ENCODE results near the gene FASN. TPM values are rescaled to one million over a fixed set of nuclear protein-coding genes. Genes with fewer than 3 reads are reported as not detected.
A peak's percentile ranks its signal among the peaks of the same experiment; 100 is the strongest.
"Not testable (repeated sequence)": the region's sequence is repeated elsewhere in the genome, so short reads cannot be mapped to it uniquely, and the experiment has no call there.

Gene FASN
- total RNA-seq, 2 experiments from 2014 or later: 209 to 212 TPM

DNA sequence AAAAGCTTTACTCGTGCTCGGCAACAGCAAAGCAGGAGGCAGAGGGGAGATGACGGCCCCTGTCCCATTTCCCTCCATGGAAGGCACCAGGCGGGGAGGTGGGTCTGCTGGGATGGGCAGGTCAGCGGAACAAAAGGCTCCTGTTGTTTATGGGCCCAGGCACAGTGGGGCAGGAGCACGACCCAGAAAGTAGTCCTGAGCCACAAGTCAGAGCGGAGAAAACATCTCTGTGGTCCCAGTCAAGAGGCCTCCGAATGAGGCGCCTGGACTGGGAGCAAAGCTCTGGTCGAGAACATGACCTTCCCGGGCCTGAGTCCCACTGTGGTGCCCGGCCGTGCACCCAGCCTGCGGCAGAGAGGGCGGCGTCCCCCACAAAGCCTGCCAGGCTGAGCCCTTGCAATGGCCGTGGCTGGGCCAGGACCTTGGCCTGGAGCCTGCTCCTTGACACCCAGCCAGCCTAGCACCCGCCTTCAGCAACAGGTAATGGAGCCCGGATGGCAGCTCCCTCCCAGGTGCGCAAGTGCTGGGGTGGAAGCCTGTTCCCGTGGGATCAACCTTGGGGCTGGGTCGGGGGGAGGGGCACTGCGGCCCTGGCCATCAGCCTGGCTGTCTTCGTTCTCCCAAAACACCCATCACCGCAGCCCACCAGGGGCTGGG lies 50.0 kb downstream of the FASN start:
- POLR2A ChIA-PET: no interaction called here
- no peak for DNase-seq
- peaks cover 13% of the 10 kb centered on the region for H3K4me1 Mint-ChIP-seq (ENCODE audit: low read depth)
- H3K27ac Mint-ChIP-seq: no peak overlapping the region
- H3K9me3 Mint-ChIP-seq: no peaks in the 10 kb centered on the region
- CTCF ChIA-PET: interaction anchor here (1.1 kb wide), 1 partner anchor 17 kb away, joined by 3 read pairs; no protein-coding TSS in a partner anchor
- H3K4me3 Mint-ChIP-seq: no peak overlapping the region
- intact Hi-C loops (cut with micrococcal nuclease): no loop called here
- H3K27me3 Mint-ChIP-seq: no peaks in the 10 kb centered on the region
- peaks cover 2% of the 10 kb centered on the region for H3K36me3 Mint-ChIP-seq

DNA sequence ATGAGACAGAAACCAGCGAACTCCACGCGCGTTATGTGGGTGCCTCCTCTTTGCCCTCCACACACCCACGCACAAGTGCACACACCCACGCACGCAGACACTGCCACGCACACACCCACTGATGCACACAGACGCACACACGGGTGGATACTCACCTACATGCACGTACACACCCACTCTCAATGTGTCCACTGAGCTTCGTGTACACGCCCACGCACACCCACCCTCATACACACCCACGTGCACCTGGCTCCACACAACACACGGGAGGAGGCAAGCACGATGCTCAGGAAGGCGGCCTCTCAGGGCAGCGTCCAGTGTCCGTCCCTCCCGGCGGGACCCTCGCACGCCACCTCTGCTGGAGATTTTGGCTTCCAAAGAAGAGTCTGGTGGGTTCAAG lies 50.7 kb downstream of the FASN start:
- DNase-seq: no peak
- peaks cover 10% of the 10 kb centered on the region for H3K4me1 Mint-ChIP-seq (ENCODE audit: low read depth)
- POLR2A ChIA-PET: no interaction called here
- intact Hi-C loops (cut with micrococcal nuclease): no loop called here
- no peaks in the 10 kb centered on the region for H3K9me3 Mint-ChIP-seq
- H3K27ac Mint-ChIP-seq: no peak overlapping the region
- CTCF ChIA-PET: no interaction called here
- H3K27me3 Mint-ChIP-seq: no peaks in the 10 kb centered on the region
- peaks cover 2% of the 10 kb centered on the region for H3K36me3 Mint-ChIP-seq
- H3K4me3 Mint-ChIP-seq: no peak overlapping the region

DNA sequence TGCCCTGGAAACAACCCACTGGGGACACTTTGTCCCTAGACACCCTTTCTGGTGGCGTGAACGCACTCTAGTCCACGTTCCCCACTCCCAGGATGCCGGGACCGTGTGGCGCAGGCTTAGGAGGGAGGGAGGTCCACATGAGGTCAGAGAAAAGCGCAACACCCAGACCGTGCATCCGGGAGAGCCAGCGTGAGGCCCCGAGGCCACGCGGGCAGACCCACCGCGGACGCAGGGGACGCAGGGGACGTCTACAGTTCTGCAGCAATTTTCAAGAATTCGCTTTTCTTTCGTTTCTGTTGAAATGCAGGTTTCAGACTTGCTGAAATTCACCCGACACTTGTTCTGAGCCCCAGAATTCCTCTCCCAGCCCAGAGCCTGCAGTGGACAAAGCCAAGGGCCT lies 51.1 kb downstream of the FASN start:
- no peaks in the 10 kb centered on the region for H3K9me3 Mint-ChIP-seq
- no peaks in the 10 kb centered on the region for H3K27me3 Mint-ChIP-seq
- ChIA-PET POLR2A (no interaction called here), CTCF (no interaction called here)
- intact Hi-C loops (cut with micrococcal nuclease): no loop called here
- no peak overlapping the region for H3K27ac Mint-ChIP-seq
- DNase-seq: no peak
- H3K4me1 Mint-ChIP-seq (ENCODE audit: low read depth): peaks cover 10% of the 10 kb centered on the region
- no peak overlapping the region for H3K4me3 Mint-ChIP-seq
- peaks cover 2% of the 10 kb centered on the region for H3K36me3 Mint-ChIP-seq

- POLR2A ChIA-PET: no interaction called here
Measured at GRCh38 chr17:82045936-82046484, 52.0 kb downstream of the FASN start.

DNA sequence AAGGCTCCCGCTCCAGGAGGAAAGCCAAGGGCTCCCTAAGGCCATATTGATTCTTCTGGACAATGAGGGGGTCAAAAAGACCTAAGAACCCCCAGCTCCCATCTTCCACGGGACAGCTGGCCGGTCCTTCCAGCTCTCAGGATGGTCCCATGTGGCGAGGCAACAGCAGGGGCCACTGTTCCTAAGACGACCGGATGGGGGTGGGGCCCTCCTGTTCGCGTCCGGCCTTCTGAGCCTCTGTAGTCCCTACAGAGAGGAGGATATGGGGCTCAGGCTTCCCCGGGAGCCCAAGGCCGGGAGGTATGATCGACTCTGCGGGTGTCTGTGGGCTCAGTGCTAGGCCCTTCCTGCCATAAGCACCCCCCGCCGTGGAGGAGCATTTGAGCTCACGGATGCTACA lies 54.5 kb downstream of the FASN start:
- DNase-seq: no peak
- no peaks in the 10 kb centered on the region for H3K36me3 Mint-ChIP-seq
- no peaks in the 10 kb centered on the region for H3K27me3 Mint-ChIP-seq
- H3K9me3 Mint-ChIP-seq: no peaks in the 10 kb centered on the region
- ChIA-PET POLR2A (interaction anchor here (0.9 kb wide), 1 partner anchor 13 kb away, joined by 3 read pairs; no protein-coding TSS in a partner anchor), CTCF (no interaction called here)
- intact Hi-C loops (cut with micrococcal nuclease): no loop called here
- peaks cover 2% of the 10 kb centered on the region for H3K4me1 Mint-ChIP-seq (ENCODE audit: low read depth)
- no peak overlapping the region for H3K4me3 Mint-ChIP-seq
- H3K27ac Mint-ChIP-seq: no peak overlapping the region

More at GRCh38 chr17:82045936-82046484, 52.0 kb downstream of the FASN start:
- intact Hi-C loops (cut with micrococcal nuclease): no loop called here
- H3K27ac Mint-ChIP-seq: no peak overlapping the region
- peaks cover 2% of the 10 kb centered on the region for H3K36me3 Mint-ChIP-seq
- H3K4me1 Mint-ChIP-seq (ENCODE audit: low read depth): peaks cover 10% of the 10 kb centered on the region
- no peak overlapping the region for H3K4me3 Mint-ChIP-seq
- no peaks in the 10 kb centered on the region for H3K27me3 Mint-ChIP-seq
- CTCF ChIA-PET: no interaction called here
- DNase-seq: no peak
- H3K9me3 Mint-ChIP-seq: no peaks in the 10 kb centered on the region

DNA sequence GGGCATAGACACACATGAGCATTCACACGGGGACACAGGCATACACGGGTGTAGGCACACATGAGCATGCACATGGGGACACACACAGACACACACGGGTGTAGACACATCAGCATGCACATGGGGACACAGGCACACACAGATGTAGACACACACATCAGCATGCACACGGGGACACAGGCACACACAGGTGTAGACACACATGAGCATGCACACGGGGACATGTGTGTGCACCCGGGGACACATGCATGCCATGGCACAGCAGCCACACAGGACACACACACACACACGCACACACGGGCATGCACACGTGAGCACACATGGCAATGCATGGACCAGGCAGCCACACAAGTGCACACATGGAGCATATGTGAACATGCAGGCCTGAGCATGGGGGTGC lies 55.4 kb downstream of the FASN start:
- no peaks in the 10 kb centered on the region for H3K9me3 Mint-ChIP-seq
- no peak for DNase-seq
- ChIA-PET POLR2A (interaction anchor here (0.9 kb wide), 1 partner anchor 12 kb away, joined by 3 read pairs; no protein-coding TSS in a partner anchor), CTCF (no interaction called here)
- H3K4me3 Mint-ChIP-seq: no peak overlapping the region
- H3K27ac Mint-ChIP-seq: no peak overlapping the region
- no peaks in the 10 kb centered on the region for H3K36me3 Mint-ChIP-seq
- H3K4me1 Mint-ChIP-seq (ENCODE audit: low read depth): peaks cover 7% of the 10 kb centered on the region
- intact Hi-C loops (cut with micrococcal nuclease): no loop called here
- no peaks in the 10 kb centered on the region for H3K27me3 Mint-ChIP-seq

DNA sequence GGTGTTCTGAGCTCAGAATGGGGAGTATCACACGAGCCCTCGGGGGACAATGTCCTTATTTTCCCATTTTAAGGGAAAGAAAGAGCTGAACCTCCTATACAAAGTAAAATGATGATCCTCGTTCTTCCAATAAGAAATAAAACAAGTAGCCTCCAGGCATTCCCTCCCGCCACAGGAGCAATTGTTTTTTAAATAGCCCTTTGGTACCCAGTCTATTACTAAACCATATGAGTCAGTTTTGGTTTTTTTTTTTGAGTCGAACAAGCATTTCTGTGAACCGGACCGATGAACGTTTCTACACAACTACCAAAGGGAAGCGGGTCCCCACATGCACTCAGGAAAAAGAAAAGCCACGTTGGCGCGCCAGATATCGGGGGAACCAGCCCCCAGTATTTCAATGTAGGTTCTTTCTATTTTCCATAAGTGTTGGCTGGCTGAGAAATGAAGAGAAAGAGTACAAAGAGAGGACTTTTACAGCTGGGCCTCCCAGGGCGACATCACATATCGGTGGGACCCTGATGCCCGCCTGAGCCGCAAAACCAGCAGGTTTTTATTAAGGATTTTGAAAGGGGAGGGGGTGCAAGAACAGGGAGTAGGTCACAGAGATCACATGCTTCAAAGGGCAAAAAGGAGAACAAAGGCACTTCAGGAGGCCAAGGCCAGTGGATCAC lies 56.8 kb downstream of the FASN start:
- H3K27me3 Mint-ChIP-seq: no peaks in the 10 kb centered on the region
- DNase-seq: no peak
- no peak overlapping the region for H3K4me3 Mint-ChIP-seq
- POLR2A ChIA-PET: no interaction called here
- H3K27ac Mint-ChIP-seq: no peak overlapping the region
- H3K36me3 Mint-ChIP-seq: no peaks in the 10 kb centered on the region
- intact Hi-C loops (cut with micrococcal nuclease): no loop called here
- H3K4me1 Mint-ChIP-seq (ENCODE audit: low read depth): peaks cover 13% of the 10 kb centered on the region
- CTCF ChIA-PET: interaction anchor here (0.7 to 1.2 kb wide), 2 partner anchors 11 kb away, joined by 3 read pairs; no protein-coding TSS in a partner anchor
- H3K9me3 Mint-ChIP-seq: no peaks in the 10 kb centered on the region

DNA sequence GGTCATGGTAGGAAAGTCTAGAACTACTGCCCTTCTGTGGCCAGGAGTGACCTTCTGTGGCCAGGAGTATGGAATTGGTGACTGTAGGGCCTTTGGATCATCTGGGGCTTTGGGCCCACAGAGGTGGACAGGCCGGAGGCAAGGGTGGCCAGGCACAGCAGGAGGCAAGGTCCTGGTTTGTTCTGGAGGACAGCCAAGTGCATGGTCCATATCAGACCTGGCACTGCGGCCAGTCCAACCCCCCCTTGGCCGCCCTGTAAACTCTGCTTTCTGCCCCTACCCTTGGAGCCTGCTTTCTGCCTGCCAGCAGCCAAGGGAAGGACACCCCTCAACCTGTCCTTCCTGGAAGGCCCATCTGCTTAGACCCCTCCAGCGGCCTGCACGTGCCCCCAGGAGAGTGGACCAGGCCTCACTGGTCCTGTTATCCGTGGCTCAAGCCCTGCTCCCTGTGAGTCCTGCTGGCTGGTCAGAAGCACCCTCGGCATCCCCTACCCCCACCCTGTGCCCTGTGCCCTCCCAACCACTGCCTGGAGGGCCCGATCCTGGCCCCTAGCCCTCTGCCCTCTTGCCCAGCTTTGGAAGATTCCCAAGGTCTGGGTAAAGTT lies 58.2 kb downstream of the FASN start:
- H3K36me3 Mint-ChIP-seq: peaks cover 6% of the 10 kb centered on the region
- intact Hi-C loops (cut with micrococcal nuclease): loop anchor here (10.0 kb wide), 1 partner anchor 375 kb away; the partner anchor contains the start of genes HEXD and OGFOD3
- no peaks in the 10 kb centered on the region for H3K27me3 Mint-ChIP-seq
- DNase-seq: no peak
- peaks cover 18% of the 10 kb centered on the region for H3K4me1 Mint-ChIP-seq (ENCODE audit: low read depth)
- ChIA-PET POLR2A (no interaction called here), CTCF (interaction anchor here (1.1 to 2.8 kb wide), 2 partner anchors 80 to 166 kb away, joined by 3 to 21 read pairs; no protein-coding TSS in a partner anchor)
- no peak overlapping the region for H3K4me3 Mint-ChIP-seq
- H3K27ac Mint-ChIP-seq: no peak overlapping the region
- H3K9me3 Mint-ChIP-seq: no peaks in the 10 kb centered on the region

DNA sequence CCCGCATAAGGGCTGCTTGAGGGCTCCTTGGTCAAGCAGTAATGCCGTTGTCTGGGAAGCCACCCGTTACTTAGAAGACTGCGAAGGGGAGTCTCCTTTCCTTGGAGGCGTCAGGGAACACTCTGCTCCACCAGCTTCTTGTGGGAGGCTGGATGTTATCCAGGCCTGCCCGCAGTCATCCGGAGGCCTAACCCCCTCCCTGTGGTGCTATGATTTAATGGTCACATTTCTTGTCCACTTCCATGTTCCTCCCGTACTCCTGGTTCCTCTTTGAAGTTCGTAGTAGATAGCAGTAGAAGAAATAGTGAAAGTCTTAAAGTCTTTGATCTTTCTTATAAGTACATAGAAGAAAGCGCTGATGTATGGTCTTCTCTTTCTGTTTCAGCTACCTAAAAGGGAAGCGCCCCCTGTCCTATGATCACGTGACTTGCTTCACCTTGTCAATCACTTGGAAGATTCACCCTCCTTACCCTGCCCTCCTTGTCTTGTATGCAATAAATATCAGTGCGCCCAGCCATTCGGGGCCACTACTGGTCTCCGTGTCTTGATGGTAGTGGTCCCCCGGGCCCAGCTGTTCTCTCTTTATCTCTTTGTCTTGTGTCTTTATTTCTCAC lies 59.1 kb downstream of the FASN start:
- POLR2A ChIA-PET: interaction anchor here (0.6 kb wide), 1 partner anchor 78 kb away, joined by 3 read pairs; the partner anchor contains the start of gene NOTUM
- not testable (repeated sequence) for H3K9me3 Mint-ChIP-seq, H3K27ac Mint-ChIP-seq, DNase-seq, H3K4me3 Mint-ChIP-seq, H3K27me3 Mint-ChIP-seq, H3K36me3 Mint-ChIP-seq
- intact Hi-C loops (cut with micrococcal nuclease): loop anchor here (10.0 kb wide), 1 partner anchor 376 kb away; the partner anchor contains the start of genes HEXD and OGFOD3
- peaks cover 18% of the 10 kb centered on the region for H3K4me1 Mint-ChIP-seq (ENCODE audit: low read depth)
- CTCF ChIA-PET: interaction anchor here (1.1 to 2.8 kb wide), 4 partner anchors 9 to 167 kb away, joined by 3 to 21 read pairs (median 8); partner anchors contain the start of gene MAFG

DNA sequence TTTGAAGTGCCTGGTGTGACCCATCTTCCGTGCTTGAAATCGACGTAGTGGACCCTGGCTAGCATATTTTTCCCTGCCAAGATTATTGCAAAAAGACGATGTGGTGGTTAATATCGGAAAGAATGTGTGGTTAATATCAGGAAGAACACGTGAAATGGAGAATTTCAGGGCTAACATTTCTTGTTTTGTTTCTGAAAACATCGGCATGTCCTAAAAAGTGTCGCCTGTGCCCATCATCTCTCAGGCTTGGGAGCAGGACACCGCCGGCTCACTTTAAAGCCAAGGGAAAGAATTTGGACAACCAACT lies 60.2 kb downstream of the FASN start:
- CTCF ChIA-PET: interaction anchor here (0.6 to 2.8 kb wide), 20 partner anchors 8 to 198 kb away, joined by 3 to 21 read pairs (median 4); partner anchors contain the start of genes CENPX, LRRC45 and MAFG
- Mint-ChIP-seq H3K4me3 (peak overlapping the region; percentile 83), H3K4me1 (ENCODE audit: low read depth) (peaks cover 18% of the 10 kb centered on the region), H3K9me3 (no peaks in the 10 kb centered on the region), H3K36me3 (peaks cover 6% of the 10 kb centered on the region), H3K27me3 (no peaks in the 10 kb centered on the region), H3K27ac (peak overlapping the region; percentile 88)
- POLR2A ChIA-PET: interaction anchor here (0.7 to 1.1 kb wide), 9 partner anchors 12 to 100 kb away, joined by 3 to 9 read pairs (median 4); partner anchors contain the start of genes CENPX, DUS1L, GPS1 and LRRC45
- no peak for DNase-seq
- intact Hi-C loops (cut with micrococcal nuclease): loop anchor here (2.0 to 10.0 kb wide), 2 partner anchors 15 to 377 kb away; partner anchors contain the start of genes CENPX, HEXD, LRRC45 and OGFOD3

- CTCF ChIA-PET: interaction anchor here (0.6 to 2.8 kb wide), 23 partner anchors 8 to 199 kb away, joined by 3 to 21 read pairs (median 4); partner anchors contain the start of genes CENPX, LRRC45 and MAFG
- peaks cover 6% of the 10 kb centered on the region for H3K36me3 Mint-ChIP-seq
- intact Hi-C loops (cut with micrococcal nuclease): loop anchor here (2.0 to 10.0 kb wide), 2 partner anchors 14 to 378 kb away; partner anchors contain the start of genes CENPX, HEXD, LRRC45 and OGFOD3
- POLR2A ChIA-PET: interaction anchor here (0.7 to 1.1 kb wide), 9 partner anchors 13 to 100 kb away, joined by 3 to 9 read pairs (median 4); partner anchors contain the start of genes CENPX, DUS1L, GPS1 and LRRC45
- H3K27ac Mint-ChIP-seq: peak within 1 kb of the TSS; percentile 88
- no peaks in the 10 kb centered on the region for H3K27me3 Mint-ChIP-seq
- peak; percentile 97 for DNase-seq
- no peaks in the 10 kb centered on the region for H3K9me3 Mint-ChIP-seq
- H3K4me3 Mint-ChIP-seq: peak within 1 kb of the TSS; percentile 83
- peaks cover 19% of the 10 kb centered on the region for H3K4me1 Mint-ChIP-seq (ENCODE audit: low read depth)
Measured at GRCh38 chr17:82037092-82037888, 60.7 kb downstream of the FASN start, which contains the start of gene DCXR. DCXR (minus strand) TSS chr17:82037697; CDS start chr17:82037682, 15 bp downstream.

Measured in activated CD4-positive, alpha-beta memory T cell treated with anti-CD3 and anti-CD28 coated beads for 36 hours (primary cell).